Breast epithelium (tissue), 3 donors: Measurements from ENCODE around the gene PRKD1.

ENCODE experiments used
- CTCF ChIP-seq, 3 donors: fragments of 450-650 bp; IDR thresholded peaks; one replicate each; pipeline ENCODE4 v1.5.1; 2016 to 2017; ENCODE audit warnings: antibody characterized with exemption in 3 of 3, mild to moderate bottlenecking in 3 of 3, moderate library complexity in 3 of 3
- POLR2A ChIP-seq: fragments of 450-650 bp; IDR thresholded peaks from one replicate; pipeline ENCODE4 v1.6.1; 2016; ENCODE audit warnings: antibody characterized with exemption, mild to moderate bottlenecking, moderate library complexity

- TF ChIP-seq CTCF (IDR thresholded peaks at IDR 0.05) (no peak), POLR2A (no peak)
These were observed 22.1 kb downstream of the PRKD1 start for GRCh38 chr14:29905543-29905942.
